Measurements from ENCODE around the gene NEURL1. TPM values are rescaled to one million over a fixed set of nuclear protein-coding genes. Genes with fewer than 3 reads are reported as not detected.

NEURL1 gene
- total and polyA plus RNA-seq, 10 of the 15 experiments (the other 5 are each of a cell fraction or from before 2014, with no cell fraction given): 0.02 to 0.05 (median 0.05) TPM; not detected in 6

- TF ChIP-seq, protein P1, sequence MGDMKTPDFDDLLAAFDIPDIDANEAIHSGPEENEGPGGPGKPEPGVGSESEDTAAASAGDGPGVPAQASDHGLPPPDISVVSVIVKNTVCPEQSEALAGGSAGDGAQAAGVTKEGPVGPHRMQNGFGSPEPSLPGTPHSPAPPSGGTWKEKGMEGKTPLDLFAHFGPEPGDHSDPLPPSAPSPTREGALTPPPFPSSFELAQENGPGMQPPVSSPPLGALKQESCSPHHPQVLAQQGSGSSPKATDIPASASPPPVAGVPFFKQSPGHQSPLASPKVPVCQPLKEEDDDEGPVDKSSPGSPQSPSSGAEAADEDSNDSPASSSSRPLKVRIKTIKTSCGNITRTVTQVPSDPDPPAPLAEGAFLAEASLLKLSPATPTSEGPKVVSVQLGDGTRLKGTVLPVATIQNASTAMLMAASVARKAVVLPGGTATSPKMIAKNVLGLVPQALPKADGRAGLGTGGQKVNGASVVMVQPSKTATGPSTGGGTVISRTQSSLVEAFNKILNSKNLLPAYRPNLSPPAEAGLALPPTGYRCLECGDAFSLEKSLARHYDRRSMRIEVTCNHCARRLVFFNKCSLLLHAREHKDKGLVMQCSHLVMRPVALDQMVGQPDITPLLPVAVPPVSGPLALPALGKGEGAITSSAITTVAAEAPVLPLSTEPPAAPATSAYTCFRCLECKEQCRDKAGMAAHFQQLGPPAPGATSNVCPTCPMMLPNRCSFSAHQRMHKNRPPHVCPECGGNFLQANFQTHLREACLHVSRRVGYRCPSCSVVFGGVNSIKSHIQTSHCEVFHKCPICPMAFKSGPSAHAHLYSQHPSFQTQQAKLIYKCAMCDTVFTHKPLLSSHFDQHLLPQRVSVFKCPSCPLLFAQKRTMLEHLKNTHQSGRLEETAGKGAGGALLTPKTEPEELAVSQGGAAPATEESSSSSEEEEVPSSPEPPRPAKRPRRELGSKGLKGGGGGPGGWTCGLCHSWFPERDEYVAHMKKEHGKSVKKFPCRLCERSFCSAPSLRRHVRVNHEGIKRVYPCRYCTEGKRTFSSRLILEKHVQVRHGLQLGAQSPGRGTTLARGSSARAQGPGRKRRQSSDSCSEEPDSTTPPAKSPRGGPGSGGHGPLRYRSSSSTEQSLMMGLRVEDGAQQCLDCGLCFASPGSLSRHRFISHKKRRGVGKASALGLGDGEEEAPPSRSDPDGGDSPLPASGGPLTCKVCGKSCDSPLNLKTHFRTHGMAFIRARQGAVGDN (IDR thresholded peaks at IDR 0.05): no peak
- TF ChIP-seq YBX1 (IDR thresholded peaks at IDR 0.05): no peak
- TF ChIP-seq SPI1 (IDR thresholded peaks at IDR 0.05; ENCODE audit: borderline replicate concordance, insufficient read depth, low read depth, low read length): no peak
- TF ChIP-seq BHLHE40 (IDR thresholded peaks at IDR 0.05; ENCODE audit: borderline replicate concordance in 1 of 2, low read depth in 2 of 2, low read length in 1 of 2): no peak
- TF ChIP-seq FOXM1 (IDR thresholded peaks at IDR 0.05; ENCODE audit: low read depth, low read length): no peak
These were observed 13.0 kb upstream of the NEURL1 start (continued) for GRCh38 chr10:103480521-103480920.

- H3K4me3 ChIP-seq: no peak overlapping the region
- H3K27ac ChIP-seq (ENCODE audit: control insufficient read depth, insufficient read depth): no peak overlapping the region
- H4K20me1 ChIP-seq (ENCODE audit: control insufficient read depth, insufficient read depth): no peaks in the 10 kb centered on the region
- H3K4me2 ChIP-seq (ENCODE audit: control insufficient read depth, insufficient read depth): no peak overlapping the region
- H3K27me3 ChIP-seq (replicated peaks in 1 of 2; ENCODE audit: control insufficient read depth in 2 of 2, insufficient read depth in 2 of 2, low read length in 1 of 2): no peaks in the 10 kb centered on the region
- FAIRE-seq (peak; percentile 98), ATAC-seq (peak; percentile 93), DNase-seq (ENCODE audit: low read depth, low spot score) (no peak)
- ChIA-PET SMC1A (ENCODE audit: uncharacterized antibody, unreplicated experiment) (interaction anchor here (0.8 to 3.2 kb wide), 9 partner anchors 8 to 647 kb away, joined by 3 to 32 read pairs (median 3); partner anchors contain the start of genes ATP5MK and PDCD11), POLR2A (no interaction called here), CTCF (interaction anchor here (0.8 to 10.6 kb wide), 9 partner anchors 16 to 204 kb away, joined by 3 to 195 read pairs (median 7); partner anchors contain the start of gene CALHM2), RAD21 (ENCODE audit: unreplicated experiment) (interaction anchor here (1.7 kb wide), 1 partner anchor 10 kb away, joined by 11 read pairs; no protein-coding TSS in a partner anchor)
- no peaks in the 10 kb centered on the region for H3K9me3 ChIP-seq (replicated peaks; ENCODE audit: control insufficient read depth, insufficient read depth, low read length)
- H3K4me1 ChIP-seq (ENCODE audit: control insufficient read depth, insufficient read depth, low read length): no peaks in the 10 kb centered on the region
- WGBS (ENCODE audit: insufficient coverage, insufficient replicate concordance, low lambda C conversion rate, missing lambda C conversion rate): 50% methylated on average over 12 of the region's 12 CpGs
- no peak overlapping the region for H2AFZ ChIP-seq (ENCODE audit: control insufficient read depth, low read depth, low read length)
- intact Hi-C loops (cut with micrococcal nuclease; ENCODE audit: unreplicated experiment): loop anchor here (1.0 to 5.0 kb wide), 2 partner anchors 35 to 66 kb away; no protein-coding TSS in a partner anchor
- BruUV-seq (replicated peaks): no TSS peak
- no peaks in the 10 kb centered on the region for H3K79me2 ChIP-seq (ENCODE audit: control insufficient read depth, insufficient read depth, low read length)
- H3K9ac ChIP-seq (ENCODE audit: control insufficient read depth, insufficient read depth, low read length): no peak overlapping the region
- in situ Hi-C loops (cut with MboI): no loop called here
- no peaks in the 10 kb centered on the region for H3K36me3 ChIP-seq (ENCODE audit: control insufficient read depth in 2 of 2, insufficient read depth in 2 of 2, low read length in 1 of 2)
- TF ChIP-seq RAD21 (IDR thresholded peaks at IDR 0.05; ENCODE audit: insufficient read depth, low read depth, low read length) (peak; percentile 83), TBL1XR1 (IDR thresholded peaks at IDR 0.05; ENCODE audit: low read depth, low read length) (no peak), ZNF384 (IDR thresholded peaks at IDR 0.05; ENCODE audit: borderline replicate concordance, low read depth, low read length) (no peak), BCLAF1 (IDR thresholded peaks at IDR 0.05) (no peak), RFX5 (IDR thresholded peaks at IDR 0.05; ENCODE audit: low read depth, low read length) (no peak), SMC3 (IDR thresholded peaks at IDR 0.05; ENCODE audit: borderline replicate concordance, low read length) (peak; percentile 87; the same call in 1 of the 2 replicates), CTCF (IDR thresholded peaks at IDR 0.05 in 2 of 3, conservative IDR thresholded peaks at IDR 0.05 in 1 of 3; ENCODE audit: control insufficient read depth in 2 of 3, extremely low read depth in 1 of 3, insufficient read depth in 1 of 3, low read depth in 3 of 3, low read length in 3 of 3) (peak; percentile 67 to 82 (median 76)), SPI1 (IDR thresholded peaks at IDR 0.05; ENCODE audit: borderline replicate concordance, insufficient read depth, low read depth, low read length) (peak; percentile 57; the same call in 1 of the 2 replicates)
These were observed 11.5 kb upstream of the NEURL1 start for GRCh38 chr10:103481974-103482531.

Data from GM12878 (cell line).